Breast epithelium (tissue), 4 donors: ENCODE measurements around the gene NAPSA. TPM values are rescaled to one million over a fixed set of nuclear protein-coding genes. Genes with fewer than 3 reads are reported as not detected.
"Not testable (repeated sequence)": the region's sequence is repeated elsewhere in the genome, so short reads cannot be mapped to it uniquely, and the experiment has no call there.

Source experiments
- DNase-seq, 2 donors: peaks; one replicate each; pipeline ENCODE4 v3.0.0-alpha.2; 2019; ENCODE audit warnings: low spot score in 2 of 2
- H3K27ac ChIP-seq, 2 donors: fragments of 200-600 bp; sonication (generic) in 1 of 2; one replicate each; pipeline ENCODE4 v1.5.1; 2016 to 2019; ENCODE audit warnings: mild to moderate bottlenecking in 1 of 2
- H3K27me3 ChIP-seq, 2 donors: fragments of 200-600 bp; sonication (generic) in 1 of 2; one replicate each; pipeline versions ENCODE4 v1.5.1 to v1.6.0; 2017 to 2019; ENCODE audit warnings: control low read depth in 1 of 2, mild to moderate bottlenecking in 1 of 2
- H3K36me3 ChIP-seq: fragments of 200-600 bp; one replicate; pipeline ENCODE4 v1.5.1; 2019
- H3K4me1 ChIP-seq, 2 donors: fragments of 200-600 bp; sonication (generic); one replicate each; pipeline ENCODE4 v1.5.1; 2016 to 2019; ENCODE audit warnings: control low read depth in 1 of 2
- H3K4me3 ChIP-seq, 3 donors: fragments of 200-600 bp; sonication (generic); 1 replicate in 2 of 3; 2 replicates in 1 of 3; pipeline ENCODE4 v1.5.1; 2016 to 2019; ENCODE audit warnings: mild to moderate bottlenecking in 3 of 3, moderate library complexity in 2 of 3
- H3K9me3 ChIP-seq, 2 donors: fragments of 200-600 bp; sonication (generic) in 1 of 2; one replicate each; pipeline ENCODE4 v1.5.1; 2016 to 2019; ENCODE audit warnings: control low read depth in 1 of 2
- POLR2A ChIP-seq: fragments of 450-650 bp; IDR thresholded peaks from one replicate; pipeline ENCODE4 v1.6.1; 2016; ENCODE audit warnings: antibody characterized with exemption, mild to moderate bottlenecking, moderate library complexity
- POLR2AphosphoS5 ChIP-seq, 3 donors: sonication (generic); formaldehyde crosslinking; IDR thresholded peaks; one replicate each; pipeline ENCODE4 v1.6.1; 2017; ENCODE audit warnings: antibody characterized with exemption in 3 of 3
- intact Hi-C: fragments of 100-400 bp; cut with DNase I; formaldehyde crosslinking; loops from one replicate; pipeline ENCODE4 v1.15.1; 2023; ENCODE audit warnings: low total_unique reads
- total RNA-seq, 3 donors: library from RNA; depleted of rRNA; stranded (reverse); fragments of >200 nt; gene quantifications; one replicate each; pipeline ENCODE4 v1.1.0, GENCODE V29; 2016
- TF ChIP-seq, protein P1 (sequence below), 3 donors: fragments of 450-650 bp; IDR thresholded peaks; one replicate each; pipeline ENCODE4 v1.5.1; 2016 to 2017; ENCODE audit warnings: antibody characterized with exemption in 3 of 3, mild to moderate bottlenecking in 3 of 3, moderate library complexity in 3 of 3

The NAPSA gene
- total RNA-seq, 3 donors from 2014 or later = 0.80 to 1.8 (median 1.6) TPM

DNA sequence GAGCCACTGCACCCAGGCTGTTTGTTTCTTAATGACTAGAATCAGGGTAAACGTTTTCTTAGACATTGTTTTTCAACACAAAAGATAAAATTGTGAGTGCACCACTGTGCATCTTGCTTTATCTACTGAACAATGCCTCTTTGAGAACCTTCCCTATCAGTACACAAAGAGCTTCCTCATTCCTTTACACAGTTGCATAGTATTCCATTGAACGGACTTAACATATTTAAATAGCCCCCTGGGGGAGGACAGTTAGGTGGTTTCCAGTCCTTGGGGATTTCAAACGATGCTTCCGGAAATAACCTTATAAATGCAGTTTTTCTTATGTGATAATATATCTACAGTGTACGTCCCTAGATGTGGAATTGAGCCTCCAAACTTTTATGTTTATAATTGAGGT lies 27.3 kb upstream of the NAPSA start:
- intact Hi-C loops = no loop called here
- Histone ChIP-seq H3K4me3 (no peak overlapping the region), H3K36me3 (no peaks in the 10 kb centered on the region), H3K27ac (no peak overlapping the region), H3K9me3 (no peaks in the 10 kb centered on the region), H3K4me1 (no peaks in the 10 kb centered on the region), H3K27me3 (no peaks in the 10 kb centered on the region)
- TF ChIP-seq, protein P1, sequence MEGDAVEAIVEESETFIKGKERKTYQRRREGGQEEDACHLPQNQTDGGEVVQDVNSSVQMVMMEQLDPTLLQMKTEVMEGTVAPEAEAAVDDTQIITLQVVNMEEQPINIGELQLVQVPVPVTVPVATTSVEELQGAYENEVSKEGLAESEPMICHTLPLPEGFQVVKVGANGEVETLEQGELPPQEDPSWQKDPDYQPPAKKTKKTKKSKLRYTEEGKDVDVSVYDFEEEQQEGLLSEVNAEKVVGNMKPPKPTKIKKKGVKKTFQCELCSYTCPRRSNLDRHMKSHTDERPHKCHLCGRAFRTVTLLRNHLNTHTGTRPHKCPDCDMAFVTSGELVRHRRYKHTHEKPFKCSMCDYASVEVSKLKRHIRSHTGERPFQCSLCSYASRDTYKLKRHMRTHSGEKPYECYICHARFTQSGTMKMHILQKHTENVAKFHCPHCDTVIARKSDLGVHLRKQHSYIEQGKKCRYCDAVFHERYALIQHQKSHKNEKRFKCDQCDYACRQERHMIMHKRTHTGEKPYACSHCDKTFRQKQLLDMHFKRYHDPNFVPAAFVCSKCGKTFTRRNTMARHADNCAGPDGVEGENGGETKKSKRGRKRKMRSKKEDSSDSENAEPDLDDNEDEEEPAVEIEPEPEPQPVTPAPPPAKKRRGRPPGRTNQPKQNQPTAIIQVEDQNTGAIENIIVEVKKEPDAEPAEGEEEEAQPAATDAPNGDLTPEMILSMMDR (IDR thresholded peaks at IDR 0.05) = no peak
- TF ChIP-seq POLR2A = no peak
- no peak for TF ChIP-seq POLR2AphosphoS5 (IDR thresholded peaks at IDR 0.05)
- no peak for DNase-seq

DNA sequence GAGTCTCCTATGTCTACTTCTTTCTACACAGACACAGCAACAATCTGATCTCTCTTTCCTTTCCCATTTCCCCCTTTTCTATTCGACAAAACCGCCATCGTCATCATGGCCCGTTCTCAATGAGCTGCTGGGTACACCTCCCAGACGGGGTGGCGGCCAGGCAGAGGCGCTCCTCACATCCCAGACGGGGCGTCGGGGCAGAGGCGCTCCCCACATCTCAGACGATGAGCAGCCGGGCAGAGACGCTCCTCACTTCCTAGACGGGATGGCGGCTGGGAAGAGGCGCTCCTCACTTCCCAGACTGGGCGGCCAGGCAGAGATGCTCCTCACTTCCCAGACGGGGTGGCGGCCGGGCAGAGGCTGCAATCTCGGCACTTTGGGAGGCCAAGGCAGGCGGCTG lies 25.5 kb upstream of the NAPSA start:
- H3K4me1 ChIP-seq, H3K27ac ChIP-seq, DNase-seq, H3K4me3 ChIP-seq, H3K9me3 ChIP-seq, H3K36me3 ChIP-seq, H3K27me3 ChIP-seq, intact Hi-C loops: not testable (repeated sequence)

DNA sequence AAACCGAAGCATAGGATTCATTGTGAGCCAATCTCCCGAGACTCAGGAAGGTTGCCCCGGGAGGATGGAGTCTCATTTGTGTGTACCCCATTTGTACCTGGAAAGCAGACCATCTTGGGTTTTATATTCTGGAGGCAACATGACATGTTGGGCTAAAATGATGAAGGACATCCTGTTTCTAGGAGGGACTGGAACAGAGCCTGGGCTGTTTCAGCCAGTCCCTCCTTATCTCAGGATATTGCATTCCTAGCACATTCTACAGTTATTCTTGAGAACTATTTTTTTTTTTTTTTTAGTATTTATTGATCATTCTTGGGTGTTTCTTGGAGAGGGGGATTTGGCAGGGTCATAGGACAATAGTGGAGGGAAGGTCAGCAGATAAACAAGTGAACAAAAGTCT lies 24.9 kb upstream of the NAPSA start:
- H3K4me1 ChIP-seq, H3K27me3 ChIP-seq, H3K4me3 ChIP-seq, DNase-seq, H3K36me3 ChIP-seq, intact Hi-C loops, H3K27ac ChIP-seq, H3K9me3 ChIP-seq: not testable (repeated sequence)

DNA sequence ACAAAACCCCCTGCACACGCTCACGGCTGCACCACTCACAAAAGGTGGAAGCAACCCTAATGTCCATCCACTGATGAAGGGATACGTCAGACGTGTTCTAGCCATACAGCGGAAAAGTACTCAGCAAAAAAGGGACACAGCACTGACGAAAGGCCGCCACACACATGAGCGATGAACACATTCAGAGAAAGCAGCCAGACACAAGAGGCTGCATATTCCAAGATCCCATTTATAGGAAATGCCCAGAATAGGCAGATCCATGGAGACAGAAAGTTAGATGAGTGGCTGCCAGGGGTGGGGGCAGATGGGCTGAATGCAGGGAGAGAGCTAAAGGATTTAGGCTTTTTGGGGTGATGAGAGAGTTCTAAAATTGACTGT lies 22.4 kb upstream of the NAPSA start:
- Histone ChIP-seq H3K36me3 (no peaks in the 10 kb centered on the region), H3K27me3 (no peaks in the 10 kb centered on the region), H3K9me3 (no peaks in the 10 kb centered on the region), H3K4me1 (no peaks in the 10 kb centered on the region), H3K27ac (no peak overlapping the region), H3K4me3 (no peak overlapping the region)
- intact Hi-C loops = no loop called here
- DNase-seq = no peak
- no peak for TF ChIP-seq POLR2AphosphoS5 (IDR thresholded peaks at IDR 0.05)
- TF ChIP-seq POLR2A = no peak
- TF ChIP-seq, protein P1 (IDR thresholded peaks at IDR 0.05) = no peak

DNA sequence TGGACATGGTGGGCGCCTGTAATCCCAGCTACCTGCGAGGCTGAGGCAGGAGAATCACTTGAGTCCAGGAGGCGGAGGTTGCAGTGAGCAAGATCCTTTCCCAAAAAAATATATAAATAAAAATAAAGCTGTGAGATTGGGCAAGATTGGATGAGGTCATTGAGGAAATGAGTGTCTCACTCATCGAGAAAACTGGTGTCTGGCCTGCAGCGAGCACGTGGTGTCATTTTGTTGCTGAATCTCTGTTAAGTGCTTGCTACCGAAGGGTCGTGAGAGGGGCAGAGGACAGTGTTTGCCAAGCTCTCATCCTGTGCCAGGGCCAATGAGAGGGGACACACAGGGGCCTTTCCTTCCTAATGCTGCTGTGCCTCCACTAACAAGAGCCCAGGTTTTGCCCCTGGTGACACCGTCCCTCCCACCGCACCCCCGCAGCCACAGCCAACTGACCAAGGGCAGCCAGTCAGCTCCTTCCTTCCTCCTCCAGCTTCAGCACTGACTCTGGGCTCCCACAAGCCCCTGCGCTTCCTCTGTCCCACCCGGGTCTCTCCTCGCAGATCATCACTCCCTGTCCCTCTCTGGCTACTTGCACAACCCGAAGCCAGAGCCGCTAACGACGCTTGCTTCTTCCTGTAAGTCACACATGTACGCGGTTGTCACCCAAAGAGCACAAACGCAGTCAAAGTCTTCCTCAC lies 21.9 kb upstream of the NAPSA start:
- intact Hi-C loops = no loop called here
- TF ChIP-seq POLR2AphosphoS5 (IDR thresholded peaks at IDR 0.05) (no peak), POLR2A (no peak)
- TF ChIP-seq, protein P1 (IDR thresholded peaks at IDR 0.05) = no peak
- Histone ChIP-seq H3K27ac (no peak overlapping the region), H3K27me3 (no peaks in the 10 kb centered on the region), H3K4me3 (no peak overlapping the region), H3K9me3 (no peaks in the 10 kb centered on the region), H3K4me1 (no peaks in the 10 kb centered on the region), H3K36me3 (peaks cover under 1% of the 10 kb centered on the region)
- DNase-seq = no peak

DNA sequence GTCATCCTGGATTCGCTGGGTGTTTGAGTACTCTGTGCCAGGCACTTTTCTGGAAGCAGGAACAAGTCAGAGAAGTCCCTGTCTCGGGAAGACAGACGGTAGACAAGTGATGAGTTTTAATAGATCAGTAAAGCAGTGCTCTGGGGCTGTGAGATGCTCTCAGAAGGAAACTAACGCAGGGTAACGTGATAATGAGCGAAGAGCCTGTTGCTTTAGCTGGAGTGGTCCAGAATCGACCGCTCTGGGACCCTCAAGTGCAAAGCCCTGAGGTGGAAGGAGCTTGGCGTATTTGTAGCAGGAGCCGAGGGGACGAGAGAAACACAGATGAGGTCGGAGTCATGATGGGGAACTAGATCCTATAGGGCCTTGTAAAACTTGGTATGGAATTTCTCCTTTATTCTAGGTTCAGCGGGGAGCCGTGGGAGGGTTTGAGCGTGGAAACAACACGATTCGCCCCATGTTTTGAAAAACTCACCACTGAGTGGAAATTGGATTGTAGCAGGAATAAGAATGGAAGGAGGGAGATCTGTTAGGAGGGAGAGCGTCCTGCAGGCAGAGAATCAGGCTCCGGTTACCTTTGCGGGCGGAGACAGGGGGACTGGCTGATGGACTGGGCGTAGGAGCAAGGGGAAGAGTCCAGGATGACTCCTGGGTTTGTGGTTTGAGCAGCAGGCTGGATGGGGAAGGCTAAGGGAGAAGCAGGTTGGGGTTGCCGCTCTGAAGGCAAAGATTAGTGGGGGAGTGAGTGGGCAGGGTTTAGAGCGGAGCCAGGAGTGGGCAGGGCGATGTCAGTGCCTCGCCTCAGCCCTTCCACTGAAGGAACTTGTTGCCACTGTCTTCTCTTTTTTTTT lies 19.5 kb upstream of the NAPSA start:
- intact Hi-C loops = no loop called here
- H3K27ac ChIP-seq = peak overlapping the region; percentile 84 to 97
- DNase-seq = no peak
- H3K4me3 ChIP-seq = peak overlapping the region; percentile 62 to 75 (median 65)
- H3K4me1 ChIP-seq = no peaks in the 10 kb centered on the region
- peaks cover 8% of the 10 kb centered on the region for H3K36me3 ChIP-seq
- H3K27me3 ChIP-seq = no peaks in the 10 kb centered on the region
- no peak for TF ChIP-seq POLR2AphosphoS5 (IDR thresholded peaks at IDR 0.05)
- no peak for TF ChIP-seq POLR2A
- no peaks in the 10 kb centered on the region for H3K9me3 ChIP-seq
